Endodermal cell (in vitro differentiated cells): Measurements from ENCODE around the gene CAB39. TPM values are rescaled to one million over a fixed set of nuclear protein-coding genes. Genes with fewer than 3 reads are reported as not detected.
A peak's percentile ranks its signal among the peaks of the same experiment; 100 is the strongest.

Experiments used
- DNase-seq: peaks from one replicate; pipeline ENCODE4 v3.0.0-alpha.2; 2017
- H3K27ac ChIP-seq: 2 replicates; pipeline ENCODE4 v1.5.1; 2013; ENCODE audit warnings: mild to moderate bottlenecking, low read depth, low read length, moderate library complexity
- H3K27me3 ChIP-seq: 2 replicates; pipeline ENCODE4 v1.6.1; 2013; ENCODE audit warnings: mild to moderate bottlenecking, low read length, moderate library complexity; ENCODE audit not compliant: insufficient read depth, control insufficient read depth, poor library complexity, severe bottlenecking
- H3K36me3 ChIP-seq: 2 replicates; pipeline ENCODE4 v1.7.0; 2013; ENCODE audit warnings: mild to moderate bottlenecking, low read length, moderate library complexity; ENCODE audit not compliant: control insufficient read depth, insufficient read depth
- H3K4me1 ChIP-seq: one replicate; pipeline ENCODE4 v1.7.0; 2013; ENCODE audit warnings: low read length; ENCODE audit not compliant: control insufficient read depth, insufficient read depth
- H3K4me3 ChIP-seq: 2 replicates; pipeline ENCODE4 v1.5.1; 2013; ENCODE audit warnings: mild to moderate bottlenecking, low read length, moderate library complexity
- H3K9ac ChIP-seq: 2 replicates; pipeline ENCODE4 v1.6.1; 2013; ENCODE audit warnings: mild to moderate bottlenecking, low read length, moderate library complexity; ENCODE audit not compliant: poor library complexity, severe bottlenecking; ENCODE audit errors: extremely low read depth
- H3K9me3 ChIP-seq: 2 replicates; pipeline ENCODE4 v1.6.1; 2013; ENCODE audit warnings: mild to moderate bottlenecking, low read length, moderate library complexity; ENCODE audit not compliant: control insufficient read depth
- H3K27ac Mint-ChIP-seq: 2 replicates; pipeline ENCODE4 v1.8.0; 2020; ENCODE audit warnings: mixed read lengths
- H3K27me3 Mint-ChIP-seq: 2 replicates; pipeline ENCODE4 v1.8.0; 2021; ENCODE audit warnings: mild to moderate bottlenecking, mixed read lengths; ENCODE audit not compliant: insufficient read depth
- H3K36me3 Mint-ChIP-seq: 2 replicates; pipeline ENCODE4 v1.8.0; 2020; ENCODE audit warnings: low read depth, mixed read lengths
- H3K4me1 Mint-ChIP-seq: 2 replicates; pipeline ENCODE4 v1.8.0; 2020; ENCODE audit warnings: mixed read lengths
- H3K4me3 Mint-ChIP-seq: 2 replicates; pipeline ENCODE4 v1.8.0; 2020; ENCODE audit warnings: mild to moderate bottlenecking, moderate library complexity, mixed read lengths
- H3K9me3 Mint-ChIP-seq: 2 replicates; pipeline ENCODE4 v1.8.0; 2020; ENCODE audit warnings: mild to moderate bottlenecking, mixed read lengths
- WGBS, 2 experiments: methylation state at CpG; one replicate each; pipeline versions ENCODE4 v1.1.5 to v1.1.7; 2013; ENCODE audit warnings: missing lambda C conversion rate in 2 of 2, mixed read lengths in 1 of 2; ENCODE audit not compliant: insufficient coverage in 1 of 2, insufficient read length in 1 of 2; 5-methylcytosine and 5-hydroxymethylcytosine counted together
- total RNA-seq, 2 donors: library from RNA; stranded (reverse); fragmentation: NEBNext Ultra II Directional in 1 of 2; extraction: Animal tissue kit (Norgen Biotek cat#: 25700) in 1 of 2; gene quantifications; 2 replicates in 1 of 2; 3 replicates in 1 of 2; pipeline ENCODE4 v1.2.1, GENCODE V29; 2021
- TF ChIP-seq, protein P1 (sequence below): fragments of 200-600 bp; sonication (generic); conservative IDR thresholded peaks from 2 replicates; pipeline ENCODE4 v1.5.0; 2021; ENCODE audit warnings: antibody characterized with exemption, mild to moderate bottlenecking

The CAB39 gene
- total RNA-seq, 2 donors from 2014 or later: 41.4 to 48.4 TPM

DNA sequence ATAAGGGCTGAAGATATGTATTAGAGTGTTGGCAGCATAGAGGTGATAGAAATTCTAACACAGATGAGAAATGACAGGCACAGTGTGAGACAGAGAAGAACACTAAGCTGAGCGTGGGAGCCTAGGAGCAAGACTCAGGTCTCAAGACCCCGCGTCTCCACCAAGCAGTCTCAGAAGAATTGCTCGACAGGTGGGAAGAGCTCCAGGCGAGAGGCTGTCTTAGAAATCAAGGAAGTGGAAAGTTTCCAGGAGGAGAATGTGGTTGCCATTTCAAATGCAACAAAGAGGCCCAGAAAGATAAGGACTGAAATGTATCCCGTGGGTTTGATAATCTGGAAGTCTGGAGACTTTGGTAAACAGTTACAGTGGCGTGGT, 31.5 kb upstream of the CAB39 start:
- H3K36me3 Mint-ChIP-seq: no peaks in the 10 kb centered on the region
- WGBS, 2 experiments: 79 to 81% methylated on average over 7 of the region's 7 CpGs

DNA sequence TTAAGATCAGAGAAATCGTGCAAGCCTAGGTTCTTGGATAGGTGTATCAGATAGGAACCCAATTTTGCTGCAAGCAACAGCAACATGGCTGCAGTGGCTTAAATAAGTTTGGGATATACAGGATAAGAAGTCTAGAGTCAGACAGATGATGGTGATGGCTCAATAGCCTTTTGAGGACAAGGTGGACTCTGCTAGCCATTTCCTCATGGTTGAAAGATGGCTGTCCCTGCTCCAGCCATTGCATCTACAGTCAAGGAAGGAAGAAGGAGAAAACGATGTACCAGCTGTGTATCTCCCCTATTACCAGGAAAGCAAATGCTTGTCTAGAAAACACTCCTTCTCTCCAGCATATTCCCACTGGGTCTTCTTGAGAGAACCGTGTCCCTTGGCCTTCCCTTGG, 30.1 kb upstream of the CAB39 start:
- peaks cover 8% of the 10 kb centered on the region for H3K9me3 ChIP-seq
- TF ChIP-seq, protein P1, sequence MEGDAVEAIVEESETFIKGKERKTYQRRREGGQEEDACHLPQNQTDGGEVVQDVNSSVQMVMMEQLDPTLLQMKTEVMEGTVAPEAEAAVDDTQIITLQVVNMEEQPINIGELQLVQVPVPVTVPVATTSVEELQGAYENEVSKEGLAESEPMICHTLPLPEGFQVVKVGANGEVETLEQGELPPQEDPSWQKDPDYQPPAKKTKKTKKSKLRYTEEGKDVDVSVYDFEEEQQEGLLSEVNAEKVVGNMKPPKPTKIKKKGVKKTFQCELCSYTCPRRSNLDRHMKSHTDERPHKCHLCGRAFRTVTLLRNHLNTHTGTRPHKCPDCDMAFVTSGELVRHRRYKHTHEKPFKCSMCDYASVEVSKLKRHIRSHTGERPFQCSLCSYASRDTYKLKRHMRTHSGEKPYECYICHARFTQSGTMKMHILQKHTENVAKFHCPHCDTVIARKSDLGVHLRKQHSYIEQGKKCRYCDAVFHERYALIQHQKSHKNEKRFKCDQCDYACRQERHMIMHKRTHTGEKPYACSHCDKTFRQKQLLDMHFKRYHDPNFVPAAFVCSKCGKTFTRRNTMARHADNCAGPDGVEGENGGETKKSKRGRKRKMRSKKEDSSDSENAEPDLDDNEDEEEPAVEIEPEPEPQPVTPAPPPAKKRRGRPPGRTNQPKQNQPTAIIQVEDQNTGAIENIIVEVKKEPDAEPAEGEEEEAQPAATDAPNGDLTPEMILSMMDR: no peak
- Mint-ChIP-seq H3K4me1 (peaks cover 2% of the 10 kb centered on the region), H3K36me3 (no peaks in the 10 kb centered on the region), H3K27me3 (peaks cover 8% of the 10 kb centered on the region), H3K4me3 (no peak overlapping the region), H3K27ac (no peak overlapping the region), H3K9me3 (peaks cover 9% of the 10 kb centered on the region)
- H3K9ac ChIP-seq: no peak overlapping the region
- WGBS, 2 experiments: 83 to 100% methylated on average over 1 to 3 of the region's 3 CpGs
- no peak overlapping the region for H3K27ac ChIP-seq
- H3K27me3 ChIP-seq: no peaks in the 10 kb centered on the region
- no peak for DNase-seq
- H3K4me1 ChIP-seq: no peaks in the 10 kb centered on the region
- H3K36me3 ChIP-seq: no peaks in the 10 kb centered on the region
- H3K4me3 ChIP-seq: no peak overlapping the region

More for the DNA sequence above, 31.5 kb upstream of the CAB39 start:
- Histone ChIP-seq H3K27ac (no peak overlapping the region), H3K9ac (no peak overlapping the region), H3K27me3 (no peaks in the 10 kb centered on the region), H3K4me1 (no peaks in the 10 kb centered on the region), H3K9me3 (peaks cover 8% of the 10 kb centered on the region), H3K36me3 (no peaks in the 10 kb centered on the region), H3K4me3 (no peak overlapping the region)
- no peak overlapping the region for H3K27ac Mint-ChIP-seq
- peak; percentile 18 for DNase-seq
- TF ChIP-seq, protein P1: no peak
- H3K4me1 Mint-ChIP-seq: no peaks in the 10 kb centered on the region
- no peak overlapping the region for H3K4me3 Mint-ChIP-seq
- peaks cover 13% of the 10 kb centered on the region for H3K9me3 Mint-ChIP-seq
- peaks cover 8% of the 10 kb centered on the region for H3K27me3 Mint-ChIP-seq

DNA sequence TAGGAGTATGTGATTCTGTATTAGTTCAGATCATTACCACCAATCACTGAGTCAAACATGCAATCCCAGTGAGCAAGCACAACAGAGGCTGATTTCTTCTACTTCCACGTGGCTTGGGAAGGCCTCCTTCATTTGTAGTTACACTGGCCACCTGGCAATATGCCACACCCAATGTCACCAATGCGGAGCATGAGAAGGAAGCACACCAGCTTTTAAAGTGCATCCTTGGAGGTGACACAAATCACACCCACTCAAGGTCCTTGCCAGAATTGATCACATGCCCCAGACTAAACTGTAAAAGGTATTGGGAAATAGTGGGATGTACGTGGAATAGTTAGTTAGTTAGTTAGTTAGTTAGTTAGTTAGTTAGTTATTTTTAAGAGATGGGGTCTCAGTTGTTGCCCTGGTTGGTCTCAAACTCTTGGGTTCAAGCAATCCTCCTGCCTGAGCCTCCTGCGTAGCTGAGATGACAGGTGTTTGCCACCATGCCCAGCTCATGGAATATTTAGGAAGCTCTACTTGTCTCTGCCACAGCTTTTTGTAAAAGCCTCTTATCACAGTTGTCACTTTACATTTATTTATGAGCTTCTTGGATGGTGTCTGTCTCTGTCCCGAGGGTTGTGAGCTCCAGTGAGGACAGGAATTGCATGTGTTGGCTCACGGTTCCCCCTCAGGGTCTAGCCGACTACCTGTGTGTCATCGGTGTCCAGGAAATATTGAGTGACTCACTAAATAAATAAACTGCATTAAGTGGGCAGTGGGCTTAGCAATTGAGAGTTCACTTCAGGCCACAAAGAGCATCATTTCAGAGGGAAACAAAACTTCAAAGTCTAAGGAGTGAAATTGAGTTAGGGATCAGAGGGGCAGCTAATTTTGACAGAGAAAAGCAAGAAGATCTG, 28.1 kb upstream of the CAB39 start:
- Histone ChIP-seq H3K9ac (no peak overlapping the region), H3K4me1 (no peaks in the 10 kb centered on the region), H3K27me3 (no peaks in the 10 kb centered on the region), H3K9me3 (no peaks in the 10 kb centered on the region), H3K4me3 (no peak overlapping the region), H3K36me3 (no peaks in the 10 kb centered on the region), H3K27ac (peak overlapping the region; percentile 90)
- no peak overlapping the region for H3K4me3 Mint-ChIP-seq
- no peak overlapping the region for H3K27ac Mint-ChIP-seq
- DNase-seq: no peak
- WGBS, 2 experiments: 89% methylated on average over 6 to 8 of the region's 8 CpGs
- TF ChIP-seq, protein P1: no peak
- H3K27me3 Mint-ChIP-seq: peaks cover 8% of the 10 kb centered on the region
- no peaks in the 10 kb centered on the region for H3K36me3 Mint-ChIP-seq
- H3K9me3 Mint-ChIP-seq: no peaks in the 10 kb centered on the region
- peaks cover 5% of the 10 kb centered on the region for H3K4me1 Mint-ChIP-seq
